B cell (primary cell): ENCODE data around the gene APOA5. TPM values are rescaled to one million over a fixed set of nuclear protein-coding genes. Genes with fewer than 3 reads are reported as not detected.

ENCODE experiments used
- ATAC-seq: fragments of 200-7000 bp; cut with Tn5 transposase; one replicate; pipeline ENCODE4 v1.10.0; 2021; ENCODE audit warnings: low read depth, mild to moderate bottlenecking, moderate number of reproducible peaks, moderate library complexity
- CTCF ChIA-PET: fragments of 350-600 bp; sonication (Branson Sonifier 250); formaldehyde crosslinking; loops from one replicate; lab custom pipeline; 2021; ENCODE audit warnings: antibody characterized with exemption, inconsistent platforms; lab: Charles Lee
- POLR2A ChIA-PET: fragments of 350-600 bp; sonication (Branson Sonifier 250); formaldehyde crosslinking; loops from one replicate; lab custom pipeline; 2021; ENCODE audit warnings: antibody characterized with exemption; lab: Charles Lee
- DNase-seq: peaks from one replicate; pipeline ENCODE4 v3.0.0; 2013
- H2AFZ ChIP-seq: 2 replicates; pipeline ENCODE4 v1.6.1; 2012; ENCODE audit warnings: mild to moderate bottlenecking, low read depth, low read length; ENCODE audit not compliant: insufficient read depth, poor library complexity, severe bottlenecking
- H3K27ac ChIP-seq, 2 donors: 1 replicate in 1 of 2; 2 replicates in 1 of 2; pipeline ENCODE4 v1.5.1; 2012 to 2013; ENCODE audit warnings: low read length in 2 of 2, mild to moderate bottlenecking in 2 of 2, moderate library complexity in 1 of 2
- H3K27me3 ChIP-seq, 4 experiments: fragments of 200-600 bp in 1 of 4; sonication (generic) in 1 of 4; replicated peaks in 1 of 4; 1 replicate in 2 of 4; 2 replicates in 2 of 4; pipeline versions ENCODE4 v1.6.1 to v1.7.0; 2013 to 2016; ENCODE audit warnings: low read length in 3 of 4, mild to moderate bottlenecking in 2 of 4, mixed read lengths in 1 of 4, moderate library complexity in 1 of 4; ENCODE audit not compliant: insufficient read depth in 4 of 4, control insufficient read depth in 3 of 4; ENCODE audit errors: control extremely low read depth in 1 of 4
- H3K36me3 ChIP-seq, 2 experiments: replicated peaks in 1 of 2; 1 replicate in 1 of 2; 2 replicates in 1 of 2; pipeline versions ENCODE4 v1.6.1 to v1.7.1; 2013; ENCODE audit warnings: low read length in 1 of 2; ENCODE audit not compliant: insufficient read depth in 2 of 2, control insufficient read depth in 1 of 2; ENCODE audit errors: control extremely low read depth in 1 of 2, extremely low read depth in 1 of 2
- H3K4me1 ChIP-seq, 2 donors: fragments of 200-600 bp in 1 of 2; sonication (generic) in 1 of 2; 1 replicate in 1 of 2; 2 replicates in 1 of 2; pipeline versions ENCODE4 v1.5.1 to v1.6.1; 2013 to 2017; ENCODE audit warnings: low read length in 2 of 2; ENCODE audit not compliant: control insufficient read depth in 2 of 2, insufficient read depth in 2 of 2
- H3K4me2 ChIP-seq: replicated peaks from 2 replicates; pipeline ENCODE3; 2012; ENCODE audit warnings: mild to moderate bottlenecking, low read depth, low read length; ENCODE audit not compliant: poor library complexity, severe bottlenecking
- H3K4me3 ChIP-seq, 5 experiments: fragments of 200-600 bp in 1 of 5; sonication (generic) in 1 of 5; 1 replicate in 3 of 5; 2 replicates in 2 of 5; pipeline versions ENCODE4 v1.5.1 to v1.7.0; 2011 to 2016; ENCODE audit warnings: low read length in 4 of 5, mild to moderate bottlenecking in 4 of 5, low read depth in 2 of 5, control low read depth in 1 of 5, moderate library complexity in 1 of 5; ENCODE audit not compliant: insufficient read depth in 1 of 5; ENCODE audit errors: control extremely low read depth in 1 of 5, extremely low read depth in 1 of 5
- H3K79me2 ChIP-seq: fragments of 200-600 bp; sonication (generic); one replicate; pipeline ENCODE4 v1.6.0; 2016; ENCODE audit warnings: low read length; ENCODE audit not compliant: control insufficient read depth, insufficient read depth
- H3K9ac ChIP-seq: fragments of 200-600 bp; sonication (generic); 2 replicates; pipeline ENCODE4 v1.6.1; 2017; ENCODE audit warnings: mild to moderate bottlenecking, low read length, moderate library complexity
- H3K9me3 ChIP-seq, 3 donors: one replicate each; pipeline versions ENCODE4 v1.6.1 to v1.7.1; 2013; ENCODE audit warnings: low read length in 2 of 3; ENCODE audit not compliant: control insufficient read depth in 2 of 3, insufficient read depth in 1 of 3; ENCODE audit errors: control extremely low read depth in 1 of 3
- H4K20me1 ChIP-seq: 2 replicates; pipeline ENCODE4 v1.6.0; 2012; ENCODE audit warnings: mild to moderate bottlenecking, low read length; ENCODE audit not compliant: insufficient read depth, control insufficient read depth, poor library complexity, severe bottlenecking
- H3K27ac Mint-ChIP-seq: one replicate; pipeline ENCODE4 v1.8.0; 2021; ENCODE audit warnings: mixed read lengths
- H3K27me3 Mint-ChIP-seq: one replicate; pipeline ENCODE4 v1.8.0; 2021; ENCODE audit warnings: mixed read lengths
- H3K4me1 Mint-ChIP-seq: one replicate; pipeline ENCODE4 v1.8.0; 2021; ENCODE audit warnings: mixed read lengths
- H3K4me3 Mint-ChIP-seq: one replicate; pipeline ENCODE4 v1.8.0; 2021; ENCODE audit warnings: mixed read lengths
- H3K9me3 Mint-ChIP-seq: one replicate; pipeline ENCODE4 v1.8.0; 2022; ENCODE audit warnings: mixed read lengths; ENCODE audit not compliant: insufficient read depth
- CTCF ChIP-seq: fragments of 200-600 bp; IDR thresholded peaks from one replicate; pipeline ENCODE4 v1.8.0; 2022; ENCODE audit warnings: antibody characterized with exemption, mild to moderate bottlenecking
- EZH2 ChIP-seq: IDR thresholded peaks from 2 replicates; pipeline ENCODE4 v1.6.1; 2012; ENCODE audit warnings: borderline replicate concordance, low read depth, mild to moderate bottlenecking, moderate library complexity, low read length; ENCODE audit not compliant: insufficient read depth, poor library complexity, severe bottlenecking
- WGBS: methylation state at CpG from one replicate; pipeline ENCODE4 v1.1.5; 2013; ENCODE audit warnings: missing lambda C conversion rate; ENCODE audit not compliant: insufficient coverage; 5-methylcytosine and 5-hydroxymethylcytosine counted together
- intact Hi-C: fragments of 100-400 bp; cut with micrococcal nuclease; formaldehyde crosslinking; loops from one replicate; pipeline ENCODE4 v1.10.0; 2022
- polyA plus RNA-seq: library from polyadenylated mRNA; depleted of rRNA; stranded (reverse); fragments of >200 nt; gene quantifications from 2 replicates; pipeline ENCODE4 v1.2.3, GENCODE V29; 2012
- total RNA-seq, 2 donors: library from RNA; stranded (reverse); fragments of 120-200 nt in 1 of 2; gene quantifications; 1 replicate in 1 of 2; 2 replicates in 1 of 2; pipeline versions ENCODE4 v1.2.3 to v1.2.4, GENCODE V29; 2013 to 2022

The APOA5 gene
- total and polyA plus RNA-seq, 2 donors (not counting 1 experiment from before 2014, with no cell fraction given) = not detected

GRCh38 chr11:116808262-116809175 is 16.8 kb upstream of the APOA5 start:
- DNase-seq = no peak
- Histone ChIP-seq H3K4me1 (no peaks in the 10 kb centered on the region), H3K27me3 (peaks cover 0 to 3% (median 0%) of the 10 kb centered on the region in 4 experiments), H3K9me3 (no peaks in the 10 kb centered on the region), H3K4me3 (no peak overlapping the region), H2AFZ (no peak overlapping the region), H3K36me3 (no peaks in the 10 kb centered on the region), H3K9ac (no peak overlapping the region), H4K20me1 (no peaks in the 10 kb centered on the region), H3K4me2 (no peak overlapping the region), H3K27ac (no peak overlapping the region), H3K79me2 (no peaks in the 10 kb centered on the region)
- Mint-ChIP-seq H3K27ac (no peak overlapping the region), H3K27me3 (peaks cover 22% of the 10 kb centered on the region), H3K4me1 (no peaks in the 10 kb centered on the region), H3K9me3 (no peaks in the 10 kb centered on the region), H3K4me3 (no peak overlapping the region)
- TF ChIP-seq EZH2 (no peak), CTCF (no peak)
- WGBS = 84% methylated on average over 7 of the region's 14 CpGs
- intact Hi-C loops = no loop called here
- POLR2A ChIA-PET = no interaction called here
- CTCF ChIA-PET = no interaction called here
- ATAC-seq = no peak

GRCh38 chr11:116807601-116808261 is 16.1 kb upstream of the APOA5 start:
- 91% methylated on average over 5 of the region's 6 CpGs for WGBS
- CTCF ChIA-PET = no interaction called here

More at GRCh38 chr11:116807601-116808261, 16.1 kb upstream of the APOA5 start:
- peaks cover 27% of the 10 kb centered on the region for H3K27me3 Mint-ChIP-seq
- no peak for TF ChIP-seq EZH2
- TF ChIP-seq CTCF = no peak
- Histone ChIP-seq H3K4me3 (no peak overlapping the region), H3K4me2 (no peak overlapping the region), H3K27ac (no peak overlapping the region), H4K20me1 (no peaks in the 10 kb centered on the region), H2AFZ (no peak overlapping the region), H3K9me3 (no peaks in the 10 kb centered on the region), H3K79me2 (no peaks in the 10 kb centered on the region), H3K4me1 (no peaks in the 10 kb centered on the region), H3K36me3 (no peaks in the 10 kb centered on the region), H3K27me3 (peaks cover 0 to 3% (median 0%) of the 10 kb centered on the region in 4 experiments), H3K9ac (no peak overlapping the region)
- H3K4me3 Mint-ChIP-seq = no peak overlapping the region
- no peak overlapping the region for H3K27ac Mint-ChIP-seq
- POLR2A ChIA-PET = no interaction called here
- ATAC-seq = no peak
- H3K4me1 Mint-ChIP-seq = no peaks in the 10 kb centered on the region
- no peak for DNase-seq
- intact Hi-C loops = no loop called here
- no peaks in the 10 kb centered on the region for H3K9me3 Mint-ChIP-seq
